ENCODE measurements around the gene UTP4. TPM values are rescaled to one million over a fixed set of nuclear protein-coding genes. Genes with fewer than 3 reads are reported as not detected.
A peak's percentile ranks its signal among the peaks of the same experiment; 100 is the strongest.

Gene UTP4
- total RNA-seq, 3 donors from 2014 or later = 24.6 to 34.1 (median 33.9) TPM

DNA sequence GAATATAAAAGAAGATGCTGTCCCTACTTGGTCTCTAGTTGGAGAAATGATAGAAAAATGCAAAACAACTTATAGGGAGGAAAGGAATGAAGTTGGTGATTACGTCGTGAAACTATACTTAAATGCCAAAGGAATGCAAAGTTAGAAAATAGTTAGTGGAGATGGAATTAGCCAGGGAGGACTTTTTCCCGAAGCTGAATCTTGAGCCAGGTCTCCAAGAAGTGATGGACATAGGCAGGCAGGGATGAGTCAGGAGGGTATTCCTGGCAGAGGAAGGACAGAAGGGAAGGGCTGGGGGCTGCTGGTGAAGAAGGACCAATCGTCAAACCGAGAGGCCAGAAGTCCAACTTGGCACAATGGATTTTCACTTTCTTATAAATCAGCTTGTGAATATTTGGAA, 56.3 kb downstream of the UTP4 start:
- Histone ChIP-seq H3K4me1 (peaks cover 0 to 5% of the 10 kb centered on the region in 2 donors), H3K27ac (no peak overlapping the region)
- intact Hi-C loops (cut with DNase I; ENCODE audit: low total_unique reads) = no loop called here

DNA sequence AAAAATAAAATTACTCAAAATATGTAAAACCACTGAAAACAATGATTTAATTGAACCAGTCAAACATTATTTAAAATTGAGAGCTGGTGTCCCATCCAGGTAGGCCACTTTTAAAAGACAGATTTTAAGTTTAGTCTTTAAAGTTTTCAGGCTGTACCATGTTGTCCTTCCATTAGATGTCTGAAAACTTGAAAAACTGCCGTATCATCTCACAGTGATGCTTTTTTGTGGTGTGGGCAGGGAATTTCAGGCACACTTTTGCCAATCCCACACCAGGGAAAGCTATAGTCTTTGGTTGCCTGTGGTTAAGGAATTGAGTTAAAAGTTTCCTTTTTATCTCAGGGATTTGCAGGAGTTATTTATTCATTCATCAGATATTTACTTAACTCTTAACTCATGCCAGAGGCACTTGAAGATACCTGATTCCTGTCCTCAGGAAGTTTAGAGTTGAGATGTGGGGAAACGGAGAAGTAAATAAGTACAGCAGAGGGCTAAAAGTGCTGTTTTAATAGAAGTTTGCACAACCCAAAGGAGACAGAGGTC, 57.7 kb downstream of the UTP4 start:
- Histone ChIP-seq H3K9me3 (no peaks in the 10 kb centered on the region), H3K27me3 (no peaks in the 10 kb centered on the region), H3K4me1 (peaks cover 0 to 5% of the 10 kb centered on the region in 2 donors), H3K27ac (no peak overlapping the region), H3K36me3 (no peaks in the 10 kb centered on the region), H3K4me3 (no peak overlapping the region)
- intact Hi-C loops (cut with DNase I; ENCODE audit: low total_unique reads) = no loop called here
- DNase-seq (ENCODE audit: low spot score in 2 of 2) = no peak
- TF ChIP-seq, protein P1, sequence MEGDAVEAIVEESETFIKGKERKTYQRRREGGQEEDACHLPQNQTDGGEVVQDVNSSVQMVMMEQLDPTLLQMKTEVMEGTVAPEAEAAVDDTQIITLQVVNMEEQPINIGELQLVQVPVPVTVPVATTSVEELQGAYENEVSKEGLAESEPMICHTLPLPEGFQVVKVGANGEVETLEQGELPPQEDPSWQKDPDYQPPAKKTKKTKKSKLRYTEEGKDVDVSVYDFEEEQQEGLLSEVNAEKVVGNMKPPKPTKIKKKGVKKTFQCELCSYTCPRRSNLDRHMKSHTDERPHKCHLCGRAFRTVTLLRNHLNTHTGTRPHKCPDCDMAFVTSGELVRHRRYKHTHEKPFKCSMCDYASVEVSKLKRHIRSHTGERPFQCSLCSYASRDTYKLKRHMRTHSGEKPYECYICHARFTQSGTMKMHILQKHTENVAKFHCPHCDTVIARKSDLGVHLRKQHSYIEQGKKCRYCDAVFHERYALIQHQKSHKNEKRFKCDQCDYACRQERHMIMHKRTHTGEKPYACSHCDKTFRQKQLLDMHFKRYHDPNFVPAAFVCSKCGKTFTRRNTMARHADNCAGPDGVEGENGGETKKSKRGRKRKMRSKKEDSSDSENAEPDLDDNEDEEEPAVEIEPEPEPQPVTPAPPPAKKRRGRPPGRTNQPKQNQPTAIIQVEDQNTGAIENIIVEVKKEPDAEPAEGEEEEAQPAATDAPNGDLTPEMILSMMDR (IDR thresholded peaks at IDR 0.05) = no peak
- TF ChIP-seq POLR2A (IDR thresholded peaks at IDR 0.05) (no peak), POLR2AphosphoS5 (IDR thresholded peaks at IDR 0.05) (no peak)

More for the DNA sequence above, 56.3 kb downstream of the UTP4 start:
- TF ChIP-seq POLR2AphosphoS5 (IDR thresholded peaks at IDR 0.05) = no peak
- no peak for TF ChIP-seq POLR2A (IDR thresholded peaks at IDR 0.05)
- TF ChIP-seq, protein P1 (IDR thresholded peaks at IDR 0.05) = no peak
- Histone ChIP-seq H3K36me3 (no peaks in the 10 kb centered on the region), H3K27me3 (no peaks in the 10 kb centered on the region), H3K4me3 (peak overlapping the region; percentile 71 to 83 (median 76)), H3K9me3 (no peaks in the 10 kb centered on the region)
- DNase-seq (ENCODE audit: low spot score in 2 of 2) = no peak

DNA sequence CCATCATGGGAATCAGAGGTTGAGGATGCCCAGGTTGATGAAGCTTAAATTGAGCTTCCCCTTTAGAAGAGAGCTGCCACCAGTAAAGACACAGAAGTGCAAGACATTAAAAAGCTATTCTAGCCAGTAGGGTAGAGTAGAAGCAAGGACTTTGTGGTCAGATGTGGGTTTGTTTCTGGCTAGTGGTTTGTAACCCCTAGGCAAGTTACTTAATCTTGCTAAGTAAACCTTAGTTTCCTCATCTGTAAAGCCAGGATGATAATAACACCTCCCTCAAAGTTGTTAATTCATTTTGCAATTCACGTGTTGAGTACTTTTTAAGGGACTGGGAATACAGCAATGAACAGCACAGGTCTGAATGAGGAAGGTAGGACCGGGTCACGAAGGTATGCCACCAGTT, 58.1 kb downstream of the UTP4 start:
- no peaks in the 10 kb centered on the region for H3K36me3 ChIP-seq
- intact Hi-C loops (cut with DNase I; ENCODE audit: low total_unique reads) = no loop called here
- no peaks in the 10 kb centered on the region for H3K9me3 ChIP-seq
- TF ChIP-seq, protein P1 (IDR thresholded peaks at IDR 0.05) = no peak
- no peak for TF ChIP-seq POLR2A (IDR thresholded peaks at IDR 0.05)
- no peak for TF ChIP-seq POLR2AphosphoS5 (IDR thresholded peaks at IDR 0.05)
- no peak for DNase-seq (ENCODE audit: low spot score in 2 of 2)
- H3K27me3 ChIP-seq = no peaks in the 10 kb centered on the region
- H3K4me1 ChIP-seq = peaks cover 0 to 5% of the 10 kb centered on the region in 2 donors
- no peak overlapping the region for H3K4me3 ChIP-seq
- H3K27ac ChIP-seq = no peak overlapping the region

DNA sequence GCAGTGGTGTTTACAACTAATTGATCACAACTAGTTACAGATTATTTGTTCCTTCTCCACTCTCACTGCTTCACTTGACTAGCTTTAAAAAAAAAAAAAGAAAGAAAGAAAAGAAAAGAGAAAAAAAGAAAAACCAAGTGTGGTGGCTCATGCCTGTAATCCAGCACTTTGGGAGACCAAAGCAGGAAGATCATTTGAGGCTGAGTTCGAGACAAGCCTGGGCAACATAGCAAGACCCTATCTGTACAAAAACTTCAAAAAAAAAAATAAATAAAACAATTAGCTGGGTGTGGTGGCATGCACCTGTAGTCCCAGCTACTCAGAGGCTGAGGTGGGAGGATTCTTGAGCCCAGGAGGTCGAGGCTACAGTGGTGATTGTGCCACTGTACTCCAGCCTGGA, 58.7 kb downstream of the UTP4 start:
- Histone ChIP-seq H3K36me3 (no peaks in the 10 kb centered on the region), H3K4me1 (peaks cover 0 to 5% of the 10 kb centered on the region in 2 donors), H3K27me3 (no peaks in the 10 kb centered on the region), H3K27ac (no peak overlapping the region), H3K4me3 (no peak overlapping the region), H3K9me3 (no peaks in the 10 kb centered on the region)
- intact Hi-C loops (cut with DNase I; ENCODE audit: low total_unique reads) = no loop called here
- DNase-seq (ENCODE audit: low spot score in 2 of 2) = no peak
- TF ChIP-seq POLR2A (IDR thresholded peaks at IDR 0.05) (no peak), POLR2AphosphoS5 (IDR thresholded peaks at IDR 0.05) (no peak)
- TF ChIP-seq, protein P1 (IDR thresholded peaks at IDR 0.05) = no peak

DNA sequence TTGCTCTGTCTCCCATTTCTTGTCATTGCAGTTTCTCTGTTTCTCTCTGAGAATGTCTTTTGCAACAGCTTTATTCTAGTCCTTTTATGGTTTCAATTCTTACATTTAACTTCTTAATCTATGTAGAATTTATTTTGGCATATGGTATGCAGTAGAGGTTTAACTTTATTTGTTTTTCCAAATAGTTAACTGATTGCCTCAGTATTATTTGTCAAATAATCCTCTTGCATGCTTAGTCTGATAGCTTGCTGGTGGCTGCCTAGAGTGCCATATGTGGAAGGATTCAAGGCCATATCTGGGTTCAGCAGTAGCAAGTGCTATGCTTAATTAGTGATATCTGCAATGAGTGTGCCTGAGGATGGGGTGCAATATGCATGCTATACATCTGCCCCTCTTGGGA, 61.4 kb downstream of the UTP4 start:
- DNase-seq (ENCODE audit: low spot score in 2 of 2) = no peak
- Histone ChIP-seq H3K27me3 (no peaks in the 10 kb centered on the region), H3K27ac (no peak overlapping the region), H3K4me1 (no peaks in the 10 kb centered on the region), H3K4me3 (no peak overlapping the region), H3K9me3 (no peaks in the 10 kb centered on the region), H3K36me3 (no peaks in the 10 kb centered on the region)
- no peak for TF ChIP-seq POLR2AphosphoS5 (IDR thresholded peaks at IDR 0.05)
- TF ChIP-seq, protein P1 (IDR thresholded peaks at IDR 0.05) = no peak
- no peak for TF ChIP-seq POLR2A (IDR thresholded peaks at IDR 0.05)
- intact Hi-C loops (cut with DNase I; ENCODE audit: low total_unique reads) = loop anchor here (2.0 kb wide), 1 partner anchor 77 kb away; no protein-coding TSS in a partner anchor

Measured in breast epithelium (tissue), 4 donors.